OCI-LY1 (cell line): ENCODE results near the gene LASP1NB.

Experiments
- H2AFZ ChIP-seq: fragments of 200-600 bp; sonication (generic), shearing (Covaris generic); 2 replicates; pipeline ENCODE4 v1.6.0; 2014; ENCODE audit warnings: antibody characterized with exemption, mild to moderate bottlenecking, low read length
- H3F3A ChIP-seq: fragments of 200-600 bp; sonication (generic), shearing (Covaris generic); 2 replicates; pipeline ENCODE4 v1.6.0; 2014; ENCODE audit warnings: mild to moderate bottlenecking, antibody characterized with exemption, low read length, moderate library complexity; ENCODE audit not compliant: insufficient read depth
- H3K27ac ChIP-seq: fragments of 200-600 bp; sonication (generic); 2 replicates; pipeline ENCODE4 v1.5.1; 2014; ENCODE audit warnings: low read length, mixed run types, mild to moderate bottlenecking, low read depth; ENCODE audit not compliant: poor library complexity, severe bottlenecking
- H3K27me3 ChIP-seq: fragments of 200-600 bp; sonication (generic); 2 replicates; pipeline ENCODE4 v1.6.0; 2014; ENCODE audit warnings: antibody characterized with exemption, mild to moderate bottlenecking, low read length, moderate library complexity; ENCODE audit not compliant: insufficient read depth
- H3K36me3 ChIP-seq: fragments of 200-600 bp; sonication (generic); 2 replicates; pipeline ENCODE4 v1.6.1; 2014; ENCODE audit warnings: mild to moderate bottlenecking, antibody characterized with exemption, low read length, moderate library complexity, mixed read lengths; ENCODE audit not compliant: insufficient read depth
- H3K4me1 ChIP-seq: fragments of 200-600 bp; sonication (generic); 2 replicates; pipeline ENCODE4 v1.5.1; 2014; ENCODE audit warnings: mild to moderate bottlenecking, low read length, moderate library complexity; ENCODE audit not compliant: insufficient read depth, severe bottlenecking
- H3K4me2 ChIP-seq: fragments of 200-600 bp; sonication (generic), shearing (Covaris generic); 2 replicates; pipeline ENCODE4 v1.6.1; 2014; ENCODE audit warnings: low read length
- H3K4me3 ChIP-seq: fragments of 200-600 bp; sonication (generic); 2 replicates; pipeline ENCODE4 v1.5.1; 2014; ENCODE audit warnings: low read length, low read depth, mild to moderate bottlenecking, mixed read lengths; ENCODE audit not compliant: poor library complexity, severe bottlenecking
- H3K79me2 ChIP-seq: fragments of 200-600 bp; shearing (Covaris generic); 2 replicates; pipeline ENCODE4 v1.6.1; 2016; ENCODE audit warnings: mixed run types, low read length, mixed read lengths; ENCODE audit not compliant: insufficient read depth
- H3K9ac ChIP-seq: fragments of 200-600 bp; sonication (generic), shearing (Covaris generic); 2 replicates; pipeline ENCODE4 v1.6.1; 2014; ENCODE audit warnings: mild to moderate bottlenecking, low read length, mixed read lengths
- H3K9me2 ChIP-seq: fragments of 200-600 bp; sonication (generic), shearing (Covaris generic); 2 replicates; pipeline ENCODE4 v1.6.1; 2014; ENCODE audit warnings: low read depth, mild to moderate bottlenecking, low read length, mixed read lengths
- H3K9me3 ChIP-seq: fragments of 200-600 bp; shearing (Covaris generic); 2 replicates; pipeline ENCODE4 v1.6.1; 2014; ENCODE audit warnings: low read length, mixed read lengths
- H4K20me1 ChIP-seq: fragments of 200-600 bp; sonication (generic), shearing (Covaris generic); 2 replicates; pipeline ENCODE4 v1.6.0; 2016; ENCODE audit warnings: mild to moderate bottlenecking, low read length; ENCODE audit not compliant: insufficient read depth
- CTCF ChIP-seq: fragments of 200-600 bp; sonication (generic), shearing (Covaris generic); IDR thresholded peaks from 2 replicates; pipeline ENCODE4 v1.5.1; 2017; ENCODE audit warnings: mild to moderate bottlenecking, antibody characterized with exemption, low read length, moderate library complexity, mixed read lengths
- EZH2 ChIP-seq: fragments of 200-600 bp; sonication (generic), shearing (Covaris generic); IDR thresholded peaks from 2 replicates; pipeline ENCODE4 v1.8.0; 2017; ENCODE audit warnings: borderline replicate concordance, mixed run types, mild to moderate bottlenecking, antibody characterized with exemption, low read length, moderate library complexity, mixed read lengths

Gene LASP1NB

DNA sequence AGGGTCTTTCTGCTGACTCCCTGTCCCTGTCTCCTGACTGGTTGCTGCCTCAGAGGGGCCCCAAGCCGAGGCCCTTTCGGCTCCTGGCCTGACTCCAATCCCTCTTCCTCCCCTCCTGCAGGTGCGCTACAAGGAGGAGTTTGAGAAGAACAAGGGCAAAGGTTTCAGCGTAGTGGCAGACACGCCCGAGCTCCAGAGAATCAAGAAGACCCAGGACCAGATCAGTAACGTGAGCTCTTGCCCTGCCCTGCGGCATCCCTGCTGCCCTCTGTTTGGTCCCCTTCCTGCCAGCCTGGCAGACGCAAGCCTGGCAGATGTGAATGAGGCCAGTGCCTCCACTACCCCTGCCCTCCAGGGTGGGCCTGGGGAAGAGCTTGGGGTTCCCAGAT is 27.1 kb upstream of the LASP1NB start:
- H2AFZ ChIP-seq, result no peak overlapping the region
- H3K79me2 ChIP-seq, result no peaks in the 10 kb centered on the region
- H3K4me2 ChIP-seq, result peak overlapping the region; percentile 56
- peaks cover 49% of the 10 kb centered on the region for H3K36me3 ChIP-seq
- H3K9me2 ChIP-seq, result no peaks in the 10 kb centered on the region
- no peaks in the 10 kb centered on the region for H3K9me3 ChIP-seq
- H3K4me3 ChIP-seq, result peak overlapping the region; percentile 26
- peak overlapping the region; percentile 91 for H3K27ac ChIP-seq
- TF ChIP-seq CTCF (no peak), EZH2 (no peak)
- no peaks in the 10 kb centered on the region for H3K27me3 ChIP-seq
- H3K9ac ChIP-seq, result peak overlapping the region; percentile 68
- peaks cover 29% of the 10 kb centered on the region for H3K4me1 ChIP-seq
- no peaks in the 10 kb centered on the region for H4K20me1 ChIP-seq
- no peaks in the 10 kb centered on the region for H3F3A ChIP-seq

DNA sequence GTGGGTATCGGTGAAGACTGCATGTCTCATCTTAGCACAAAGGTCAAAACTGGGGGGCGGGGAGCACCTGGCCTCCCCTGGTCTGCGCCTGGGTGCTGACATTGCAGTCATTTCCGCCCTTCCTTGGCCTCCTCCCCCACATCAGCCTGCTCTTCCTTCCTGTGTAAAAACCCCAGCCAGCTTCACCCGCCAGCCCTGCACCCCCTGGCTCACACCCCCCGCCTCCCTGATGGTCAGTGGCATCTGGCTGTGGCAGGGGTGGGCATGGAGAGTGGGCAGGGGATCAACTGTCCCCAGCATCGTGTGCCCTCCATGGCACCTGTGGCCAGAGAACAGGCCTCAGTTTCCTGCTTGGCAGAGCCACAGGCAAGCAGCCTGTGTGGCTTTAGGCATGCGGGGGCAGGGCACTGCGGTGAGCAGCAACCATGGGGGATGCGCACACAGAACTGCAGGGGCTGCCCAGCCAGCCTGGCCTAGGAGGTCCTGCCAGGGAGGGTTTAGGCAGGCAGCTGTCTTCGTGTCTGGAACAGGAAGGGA is 26.5 kb upstream of the LASP1NB start:
- no peak for TF ChIP-seq CTCF
- no peak for TF ChIP-seq EZH2
- Histone ChIP-seq H3K9ac (peak overlapping the region; percentile 68), H3F3A (no peaks in the 10 kb centered on the region), H3K9me3 (no peaks in the 10 kb centered on the region), H3K36me3 (peaks cover 53% of the 10 kb centered on the region), H3K9me2 (no peaks in the 10 kb centered on the region), H3K79me2 (no peaks in the 10 kb centered on the region), H2AFZ (no peak overlapping the region), H3K27me3 (no peaks in the 10 kb centered on the region), H3K4me1 (peaks cover 26% of the 10 kb centered on the region), H3K4me3 (peak overlapping the region; percentile 26), H3K4me2 (peak overlapping the region; percentile 56), H3K27ac (peak overlapping the region; percentile 91), H4K20me1 (no peaks in the 10 kb centered on the region)

DNA sequence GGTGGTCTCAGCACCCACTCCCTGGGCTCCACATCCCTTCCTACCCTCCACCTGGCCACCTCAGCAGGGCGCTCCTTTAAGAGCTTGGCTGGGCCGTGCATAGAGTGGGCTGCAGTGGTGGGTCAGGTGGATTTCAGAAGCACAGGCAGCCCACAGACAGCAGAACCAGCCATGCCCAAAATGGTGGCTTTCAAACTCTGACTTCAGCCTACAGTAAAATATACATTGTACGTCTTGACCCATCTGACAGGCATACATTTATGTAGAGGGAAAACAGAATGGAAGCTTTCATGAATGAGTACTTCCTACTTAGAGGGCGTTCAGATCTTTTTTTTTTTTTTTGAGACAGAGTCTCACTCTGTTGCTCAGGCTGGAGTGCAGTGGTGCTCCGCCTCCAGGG is 26.0 kb upstream of the LASP1NB start:
- H2AFZ ChIP-seq, result no peak overlapping the region
- peak overlapping the region; percentile 68; the same call in 1 of the 2 replicates for H3K9ac ChIP-seq

More for the DNA sequence above, 26.0 kb upstream of the LASP1NB start:
- no peaks in the 10 kb centered on the region for H3K9me3 ChIP-seq
- H3K4me3 ChIP-seq, result no peak overlapping the region
- no peaks in the 10 kb centered on the region for H3K9me2 ChIP-seq
- TF ChIP-seq EZH2, result no peak
- H3K4me1 ChIP-seq, result peaks cover 26% of the 10 kb centered on the region
- H3F3A ChIP-seq, result no peaks in the 10 kb centered on the region
- H4K20me1 ChIP-seq, result no peaks in the 10 kb centered on the region
- H3K36me3 ChIP-seq, result peaks cover 55% of the 10 kb centered on the region
- no peaks in the 10 kb centered on the region for H3K79me2 ChIP-seq
- peak overlapping the region; percentile 91 for H3K27ac ChIP-seq
- no peaks in the 10 kb centered on the region for H3K27me3 ChIP-seq
- peak overlapping the region; percentile 56; the same call in 1 of the 2 replicates for H3K4me2 ChIP-seq
